Mesothelial cell of epicardium (in vitro differentiated cells): ENCODE results near the gene SLC22A13. TPM values are rescaled to one million over a fixed set of nuclear protein-coding genes. Genes with fewer than 3 reads are reported as not detected.

Source experiments
- DNase-seq, 2 experiments: peaks; one replicate each; pipeline ENCODE4 v3.0.0; 2021; ENCODE audit warnings: low spot score in 2 of 2; ENCODE audit not compliant: unreplicated experiment in 2 of 2
- H3K27ac Mint-ChIP-seq: 2 replicates; pipeline ENCODE4 v1.8.0; 2021; ENCODE audit warnings: mixed read lengths
- H3K27me3 Mint-ChIP-seq: 2 replicates; pipeline ENCODE4 v1.8.0; 2021; ENCODE audit warnings: low read depth, mixed read lengths
- H3K36me3 Mint-ChIP-seq: 2 replicates; pipeline ENCODE4 v1.8.0; 2021; ENCODE audit warnings: mixed read lengths
- H3K4me1 Mint-ChIP-seq: 2 replicates; pipeline ENCODE4 v1.8.0; 2021; ENCODE audit warnings: mixed read lengths
- H3K4me3 Mint-ChIP-seq: 2 replicates; pipeline ENCODE4 v1.8.0; 2021; ENCODE audit warnings: mild to moderate bottlenecking, moderate library complexity, mixed read lengths
- H3K9me3 Mint-ChIP-seq: 2 replicates; pipeline ENCODE4 v1.8.0; 2021; ENCODE audit warnings: mixed read lengths
- CTCF ChIP-seq: fragments of 200-600 bp; sonication (generic); IDR thresholded peaks from one replicate; pipeline ENCODE4 v1.5.0; 2021; ENCODE audit warnings: antibody characterized with exemption; ENCODE audit not compliant: unreplicated experiment
- total RNA-seq: library from RNA; stranded (reverse); gene quantifications from 3 replicates; pipeline ENCODE4 v1.2.1, GENCODE V29; 2021

Gene SLC22A13
- total RNA-seq, 1 donor from 2014 or later = 0.85 TPM

- no peak overlapping the region for H3K4me3 Mint-ChIP-seq
- H3K4me1 Mint-ChIP-seq = peaks cover 3% of the 10 kb centered on the region
- DNase-seq = no peak
- H3K9me3 Mint-ChIP-seq = peaks cover 2% of the 10 kb centered on the region
- no peaks in the 10 kb centered on the region for H3K27me3 Mint-ChIP-seq
- peaks cover 2% of the 10 kb centered on the region for H3K36me3 Mint-ChIP-seq
- TF ChIP-seq CTCF = no peak
- no peak overlapping the region for H3K27ac Mint-ChIP-seq
Observed at GRCh38 chr3:38266810-38267209, 1.2 kb downstream of the SLC22A13 start.

- Mint-ChIP-seq H3K4me1 (peaks cover 3% of the 10 kb centered on the region), H3K36me3 (no peaks in the 10 kb centered on the region), H3K4me3 (no peak overlapping the region), H3K27ac (no peak overlapping the region), H3K9me3 (no peaks in the 10 kb centered on the region), H3K27me3 (no peaks in the 10 kb centered on the region)
- no peak for TF ChIP-seq CTCF
- no peak for DNase-seq
Observed at GRCh38 chr3:38267662-38268061, 2.0 kb downstream of the SLC22A13 start.

- no peak for TF ChIP-seq CTCF
- Mint-ChIP-seq H3K27me3 (no peaks in the 10 kb centered on the region), H3K4me1 (peaks cover 3% of the 10 kb centered on the region), H3K9me3 (no peaks in the 10 kb centered on the region), H3K4me3 (no peak overlapping the region), H3K27ac (no peak overlapping the region), H3K36me3 (no peaks in the 10 kb centered on the region)
- DNase-seq = no peak
Observed at GRCh38 chr3:38268087-38268486, 2.5 kb downstream of the SLC22A13 start.

GRCh38 chr3:38268522-38268921 is 2.9 kb downstream of the SLC22A13 start:
- TF ChIP-seq CTCF = no peak
- no peaks in the 10 kb centered on the region for H3K9me3 Mint-ChIP-seq
- H3K4me3 Mint-ChIP-seq = no peak overlapping the region
- H3K36me3 Mint-ChIP-seq = no peaks in the 10 kb centered on the region
- no peak for DNase-seq
- H3K27ac Mint-ChIP-seq = no peak overlapping the region
- no peaks in the 10 kb centered on the region for H3K27me3 Mint-ChIP-seq
- H3K4me1 Mint-ChIP-seq = peaks cover 3% of the 10 kb centered on the region

GRCh38 chr3:38270606-38271005 is 5.0 kb downstream of the SLC22A13 start:
- Mint-ChIP-seq H3K27me3 (no peaks in the 10 kb centered on the region), H3K4me1 (peaks cover 3% of the 10 kb centered on the region), H3K36me3 (no peaks in the 10 kb centered on the region), H3K9me3 (no peaks in the 10 kb centered on the region), H3K27ac (no peak overlapping the region), H3K4me3 (no peak overlapping the region)
- TF ChIP-seq CTCF = no peak
- no peak for DNase-seq

- DNase-seq = no peak
- Mint-ChIP-seq H3K9me3 (no peaks in the 10 kb centered on the region), H3K4me1 (peaks cover 3% of the 10 kb centered on the region), H3K27me3 (no peaks in the 10 kb centered on the region), H3K36me3 (no peaks in the 10 kb centered on the region), H3K27ac (no peak overlapping the region), H3K4me3 (no peak overlapping the region)
- no peak for TF ChIP-seq CTCF
Observed at GRCh38 chr3:38271553-38271952, 5.9 kb downstream of the SLC22A13 start.
